K562 (cell line): ENCODE data around the gene REG4. TPM values are rescaled to one million over a fixed set of nuclear protein-coding genes. Genes with fewer than 3 reads are reported as not detected.

ENCODE experiments used
- ATAC-seq: fragments of 200-7000 bp; cut with Tn5 transposase; 3 replicates; pipeline ENCODE4 v1.9.1; 2020; ENCODE audit warnings: moderate library complexity
- BruUV-seq: library from RNA; stranded (reverse); fragments of 400-500 nt; replicated peaks from 2 replicates; lab custom pipeline; 2021; lab: Mats Ljungman, UMichigan
- CTCF ChIA-PET: fragments of 300-600 bp; formaldehyde crosslinking; extraction: SDS; loops from one replicate; lab custom pipeline; 2021; ENCODE audit warnings: low intra/inter-chr PET ratio; lab: Yijun Ruan, JAX
- POLR2A ChIA-PET: fragments of 300-600, 350-650 bp; sonication (Branson Sonifier 250); formaldehyde crosslinking; extraction: SDS; loops from one replicate; lab custom pipeline; 2021; ENCODE audit warnings: antibody characterized with exemption, inconsistent platforms; lab: Yijun Ruan, JAX
- DNase-seq, 4 experiments: peaks; one replicate each; pipeline versions ENCODE4 v3.0.0 to v3.0.0-alpha.2; 2011 to 2018; ENCODE audit warnings: low spot score in 3 of 4, mixed read lengths in 3 of 4; ENCODE audit errors: extremely low read depth in 1 of 4
- FAIRE-seq: peaks from 2 replicates; lab custom pipeline; 2011; peaks lifted over from hg19 to GRCh38; lab: Jason Lieb, UNC
- H2AFZ ChIP-seq: 2 replicates; pipeline ENCODE4 v1.6.0; 2011; ENCODE audit warnings: low read depth, low read length, control low read depth, inconsistent platforms
- H3K27ac ChIP-seq: fragments of 200-600 bp; 3 replicates; pipeline ENCODE4 v1.8.0; 2011; ENCODE audit warnings: low read depth, mild to moderate bottlenecking, control low read depth, inconsistent platforms, low read length, moderate library complexity, mixed read lengths; ENCODE audit errors: extremely low read depth
- H3K27me3 ChIP-seq, 2 experiments: fragments of 300-600 bp in 1 of 2; 2 replicates in 1 of 2; 3 replicates in 1 of 2; pipeline versions ENCODE4 v1.6.0 to v1.8.0; 2011; ENCODE audit warnings: inconsistent platforms in 2 of 2, low read length in 2 of 2, mild to moderate bottlenecking in 1 of 2, mixed read lengths in 1 of 2, moderate library complexity in 1 of 2; ENCODE audit not compliant: control insufficient read depth in 2 of 2, insufficient read depth in 2 of 2
- H3K36me3 ChIP-seq: fragments of 300-600 bp; 3 replicates; pipeline ENCODE4 v1.8.0; 2011; ENCODE audit warnings: mild to moderate bottlenecking, low read length, inconsistent platforms; ENCODE audit not compliant: control insufficient read depth, insufficient read depth
- H3K4me1 ChIP-seq, 2 experiments: fragments of 200-600 bp in 1 of 2; replicated peaks in 1 of 2; 2 replicates in 1 of 2; 3 replicates in 1 of 2; pipeline versions ENCODE4 v1.5.1 to v1.8.0; 2011; ENCODE audit warnings: inconsistent platforms in 2 of 2, low read length in 2 of 2, mild to moderate bottlenecking in 1 of 2, mixed read lengths in 1 of 2, moderate library complexity in 1 of 2; ENCODE audit not compliant: control insufficient read depth in 2 of 2, insufficient read depth in 2 of 2
- H3K4me2 ChIP-seq: 2 replicates; pipeline ENCODE4 v1.6.1; 2011; ENCODE audit warnings: low read length, control low read depth, inconsistent platforms, mixed read lengths; ENCODE audit not compliant: insufficient read depth
- H3K4me3 ChIP-seq: fragments of 200-600 bp; sonication (generic), shearing (Covaris generic); 2 replicates; pipeline ENCODE4 v1.5.1; 2016; ENCODE audit warnings: control low read depth, inconsistent platforms
- H3K79me2 ChIP-seq: fragments of 200-600 bp; 3 replicates; pipeline ENCODE4 v1.8.0; 2011; ENCODE audit warnings: low read length, inconsistent platforms; ENCODE audit not compliant: control insufficient read depth, insufficient read depth
- H3K9ac ChIP-seq, 2 experiments: 2 replicates each; pipeline versions ENCODE4 v1.6.0 to v1.6.1; 2011; ENCODE audit warnings: low read depth in 2 of 2, low read length in 2 of 2, control low read depth in 1 of 2, inconsistent platforms in 1 of 2, mild to moderate bottlenecking in 1 of 2, mixed read lengths in 1 of 2; ENCODE audit not compliant: insufficient read depth in 1 of 2
- H3K9me1 ChIP-seq: one replicate; pipeline ENCODE4 v1.6.0; 2011; ENCODE audit warnings: inconsistent platforms, mild to moderate bottlenecking, low read length, moderate library complexity; ENCODE audit not compliant: control insufficient read depth, insufficient read depth
- H3K9me3 ChIP-seq: replicated peaks from 2 replicates; pipeline ENCODE4 v1.5.1; 2011; ENCODE audit warnings: low read depth, low read length, inconsistent platforms; ENCODE audit not compliant: control insufficient read depth, insufficient read depth
- H4K20me1 ChIP-seq: replicated peaks from 2 replicates; pipeline ENCODE4 v1.6.1; 2011; ENCODE audit warnings: low read length, inconsistent platforms, mixed read lengths; ENCODE audit not compliant: control insufficient read depth, insufficient read depth
- ADNP ChIP-seq: fragments of 200-800 bp; sonication (Bioruptor generic); IDR thresholded peaks from 2 replicates; pipeline ENCODE4 v1.6.1; 2016; ENCODE audit warnings: missing genetic modification characterization, missing compliant biosample characterization
- GTF2A2 ChIP-seq: IDR thresholded peaks from 2 replicates; pipeline ENCODE4 v1.6.1; 2016; ENCODE audit warnings: mild to moderate bottlenecking, missing genetic modification characterization, missing compliant biosample characterization
- MTA3 ChIP-seq: fragments of 450-650 bp; formaldehyde crosslinking; IDR thresholded peaks from 2 replicates; pipeline ENCODE4 v1.6.1; 2017; ENCODE audit warnings: mild to moderate bottlenecking, borderline replicate concordance
- NBN ChIP-seq: fragments of 450-650 bp; IDR thresholded peaks from 2 replicates; pipeline ENCODE4 v1.6.1; 2016; ENCODE audit warnings: low read depth, mild to moderate bottlenecking
- NCOA6 ChIP-seq: fragments of 450-650 bp; IDR thresholded peaks from 2 replicates; pipeline ENCODE4 v1.6.1; 2017; ENCODE audit warnings: mild to moderate bottlenecking
- NRF1 ChIP-seq, 2 experiments: fragments of 450-650 bp; IDR thresholded peaks in 1 of 2; conservative IDR thresholded peaks in 1 of 2; 2 replicates each; pipeline ENCODE4 v1.6.1; 2014; ENCODE audit warnings: mild to moderate bottlenecking in 2 of 2
- POLR2B ChIP-seq: fragments of 450-650 bp; IDR thresholded peaks from 2 replicates; pipeline ENCODE4 v1.6.1; 2018; ENCODE audit warnings: low read depth; ENCODE audit not compliant: partially characterized antibody
- SMAD4 ChIP-seq: fragments of 250-450 bp; sonication (Bioruptor Pico); conservative IDR thresholded peaks from 2 replicates; pipeline ENCODE4 v1.8.0; 2021; ENCODE audit warnings: inconsistent platforms, mild to moderate bottlenecking, moderate library complexity
- SREBF1 ChIP-seq: fragments of 150-350 bp; IDR thresholded peaks from 2 replicates; pipeline ENCODE4 v1.6.1; 2014; ENCODE audit warnings: antibody characterized with exemption, low read depth, low read length, borderline replicate concordance
- TCF7 ChIP-seq: sonication (generic); IDR thresholded peaks from 2 replicates; pipeline ENCODE4 v1.6.1; 2016; ENCODE audit warnings: antibody characterized with exemption, borderline replicate concordance
- ZNF143 ChIP-seq: sonication (generic); formaldehyde crosslinking; IDR thresholded peaks from 2 replicates; pipeline ENCODE4 v1.9.0; 2022; ENCODE audit warnings: mild to moderate bottlenecking, missing genetic modification reagents
- ZNF232 ChIP-seq: sonication (generic); formaldehyde crosslinking; IDR thresholded peaks from 2 replicates; pipeline ENCODE4 v1.8.0; 2022; ENCODE audit warnings: mild to moderate bottlenecking, missing genetic modification reagents
- ZNF717 ChIP-seq: fragments of 250-450 bp; sonication (Bioruptor Pico); IDR thresholded peaks from 2 replicates; pipeline ENCODE4 v1.5.0; 2021
- WGBS: fragments of 100-300 bp; shearing (Covaris generic); methylation state at CpG from one replicate; pipeline ENCODE4 v1.1.6; 2016; ENCODE audit warnings: low coverage, mixed read lengths; ENCODE audit not compliant: insufficient coverage; ENCODE audit errors: missing lambda C conversion rate; 5-methylcytosine and 5-hydroxymethylcytosine counted together
- in situ Hi-C: fragments of 300-500 bp; cut with MboI; formaldehyde crosslinking; loops from 4 replicates; pipeline ENCODE4 v1.15.0; 2018; ENCODE audit warnings: inconsistent platforms, mixed read lengths
- intact Hi-C: fragments of 100-400 bp; cut with micrococcal nuclease; formaldehyde crosslinking; loops from 2 replicates; pipeline ENCODE4 v1.14.2; 2022
- polyA plus RNA-seq, 8 experiments: library from polyadenylated mRNA; depleted of rRNA in 4 of 8; stranded (reverse) in 5 of 8; unstranded in 3 of 8; fragments of >200 nt; fragmentation: Nextera tagmentation in 2 of 8; fragmentation: Illumina TruSeq in 1 of 8; extraction: Ambion mirVana in 2 of 8; extraction: Trizol in 1 of 8; gene quantifications; 2 replicates each; pipeline versions ENCODE4 v1.2.1 to v1.2.3, GENCODE V29; 2011 to 2014; ENCODE audit warnings: inconsistent platforms in 1 of 8, missing spikeins in 1 of 8
- total RNA-seq, 7 experiments: library from RNA; depleted of rRNA in 6 of 7; stranded (reverse); fragments of >200 nt in 6 of 7; fragmentation: Illumina TruSeq in 2 of 7; extraction: Trizol in 2 of 7; gene quantifications; 2 replicates each; pipeline versions ENCODE4 v1.2.1 to v1.2.3, GENCODE V29; 2011 to 2021; ENCODE audit warnings: low replicate concordance in 1 of 7

REG4 gene
- total and polyA plus RNA-seq, 9 of the 15 experiments (the other 6 are each of a cell fraction or from before 2014, with no cell fraction given) = not detected

DNA sequence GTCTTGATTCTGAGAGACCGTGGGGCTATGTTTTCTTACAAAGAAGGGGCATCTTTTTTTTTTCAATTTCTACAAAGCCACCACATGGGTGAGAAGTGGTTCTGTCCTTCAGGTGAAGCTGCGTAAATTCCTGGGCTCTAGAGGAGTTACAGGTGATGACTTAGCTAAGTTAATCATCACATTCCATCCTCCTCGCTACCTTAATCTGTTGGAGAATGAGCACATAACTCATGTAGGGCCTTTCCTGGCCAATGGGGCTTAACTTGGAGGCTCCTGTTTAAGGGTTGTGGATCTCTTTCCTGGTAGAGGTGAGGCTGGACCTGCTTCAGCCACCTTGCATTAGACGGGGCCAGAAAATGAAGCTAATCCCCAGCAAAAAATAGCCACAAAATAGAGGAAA, 19.9 kb downstream of the REG4 start:
- 0% methylated on average over 4 of the region's 4 CpGs for WGBS
- no TSS peak for BruUV-seq

GRCh38 chr1:119790451-119791198, 20.6 kb downstream of the REG4 start:
- Histone ChIP-seq H3K9ac (no peak overlapping the region), H3K4me3 (no peak overlapping the region), H3K36me3 (no peaks in the 10 kb centered on the region), H3K4me1 (no peaks in the 10 kb centered on the region), H3K9me3 (no peaks in the 10 kb centered on the region), H2AFZ (no peak overlapping the region), H3K79me2 (no peaks in the 10 kb centered on the region), H4K20me1 (no peaks in the 10 kb centered on the region), H3K27ac (no peak overlapping the region), H3K27me3 (peaks cover 15 to 23% of the 10 kb centered on the region in 2 experiments; a peak in 3 of 5 replicates), H3K4me2 (no peak overlapping the region), H3K9me1 (no peaks in the 10 kb centered on the region)
- DNase-seq = no peak
- in situ Hi-C loops = no loop called here
- no peak for FAIRE-seq
- no TSS peak for BruUV-seq
- CTCF ChIA-PET = no interaction called here
- POLR2A ChIA-PET = no interaction called here
- WGBS = 0% methylated on average over 9 of the region's 9 CpGs
- TF ChIP-seq ZNF232 (CRISPR knock-in tag) (no peak), NBN (no peak), ADNP (tag) (no peak), GTF2A2 (no peak), SMAD4 (CRISPR knock-in tag) (no peak)
- intact Hi-C loops = no loop called here
- no peak for ATAC-seq

More for the DNA sequence above, 19.9 kb downstream of the REG4 start:
- Histone ChIP-seq H3K4me1 (no peaks in the 10 kb centered on the region), H3K27ac (no peak overlapping the region), H3K9ac (no peak overlapping the region), H4K20me1 (no peaks in the 10 kb centered on the region), H3K9me3 (no peaks in the 10 kb centered on the region), H3K9me1 (no peaks in the 10 kb centered on the region), H3K79me2 (no peaks in the 10 kb centered on the region), H3K36me3 (no peaks in the 10 kb centered on the region), H3K27me3 (peaks cover 19 to 26% of the 10 kb centered on the region in 2 experiments; a peak in 4 of 5 replicates), H3K4me3 (no peak overlapping the region), H3K4me2 (no peak overlapping the region), H2AFZ (no peak overlapping the region)
- CTCF ChIA-PET = no interaction called here
- DNase-seq (no peak), FAIRE-seq (no peak), ATAC-seq (no peak)
- TF ChIP-seq ZNF143 (CRISPR knock-in tag) = no peak
- TF ChIP-seq NRF1 (conservative IDR thresholded peaks at IDR 0.05 in 1 of 2, IDR thresholded peaks at IDR 0.05 in 1 of 2) = no peak
- TF ChIP-seq POLR2B = no peak
- no peak for TF ChIP-seq SREBF1
- no peak for TF ChIP-seq MTA3
- no peak for TF ChIP-seq NCOA6
- TF ChIP-seq TCF7 = no peak
- TF ChIP-seq ZNF717 (CRISPR knock-in tag) = no peak
- in situ Hi-C loops = no loop called here
- POLR2A ChIA-PET = no interaction called here
- intact Hi-C loops = no loop called here
